GM19025 (cell line): ENCODE data around the gene CACNB2.
"Not testable (repeated sequence)": the region's sequence is repeated elsewhere in the genome, so short reads cannot be mapped to it uniquely, and the experiment has no call there.

ENCODE experiments used
- ATAC-seq: cut with Tn5 transposase; IDR thresholded peaks from one replicate; pipeline ENCODE4 v1.9.1; 2021; ENCODE audit warnings: mild to moderate bottlenecking, low read depth, moderate library complexity; ENCODE audit not compliant: unreplicated experiment

The CACNB2 gene

GRCh38 chr10:18545621-18546305 lies 405.5 kb downstream of the CACNB2 start:
- ATAC-seq: no peak

- ATAC-seq: no peak
Measured at GRCh38 chr10:18549105-18549504, 408.9 kb downstream of the CACNB2 start.

GRCh38 chr10:18551473-18551872 lies 411.2 kb downstream of the CACNB2 start:
- ATAC-seq: no peak

- ATAC-seq: no peak
Measured at GRCh38 chr10:18554479-18554878, 414.3 kb downstream of the CACNB2 start.

GRCh38 chr10:18556522-18557147 lies 416.4 kb downstream of the CACNB2 start:
- ATAC-seq: no peak

DNA sequence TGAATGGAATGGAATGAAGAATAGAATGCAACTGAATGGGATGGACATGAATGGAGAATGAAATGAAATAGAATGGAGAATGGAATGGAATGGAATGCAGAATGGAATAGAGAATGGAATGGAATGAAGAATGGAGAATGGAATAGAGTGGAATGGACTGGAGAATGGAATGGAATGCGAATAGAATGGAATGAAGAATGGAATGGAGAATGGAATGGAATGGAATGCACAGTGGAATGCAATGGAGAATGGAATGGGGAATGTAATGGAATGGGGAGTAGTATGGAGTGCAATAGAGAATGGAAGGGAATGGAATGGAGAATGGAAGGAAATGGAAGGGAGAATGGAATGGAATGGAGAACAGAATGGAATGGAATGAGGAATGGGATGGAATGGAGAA lies 417.7 kb downstream of the CACNB2 start:
- ATAC-seq: no peak

GRCh38 chr10:18561861-18562551 lies 421.8 kb downstream of the CACNB2 start:
- no peak for ATAC-seq

DNA sequence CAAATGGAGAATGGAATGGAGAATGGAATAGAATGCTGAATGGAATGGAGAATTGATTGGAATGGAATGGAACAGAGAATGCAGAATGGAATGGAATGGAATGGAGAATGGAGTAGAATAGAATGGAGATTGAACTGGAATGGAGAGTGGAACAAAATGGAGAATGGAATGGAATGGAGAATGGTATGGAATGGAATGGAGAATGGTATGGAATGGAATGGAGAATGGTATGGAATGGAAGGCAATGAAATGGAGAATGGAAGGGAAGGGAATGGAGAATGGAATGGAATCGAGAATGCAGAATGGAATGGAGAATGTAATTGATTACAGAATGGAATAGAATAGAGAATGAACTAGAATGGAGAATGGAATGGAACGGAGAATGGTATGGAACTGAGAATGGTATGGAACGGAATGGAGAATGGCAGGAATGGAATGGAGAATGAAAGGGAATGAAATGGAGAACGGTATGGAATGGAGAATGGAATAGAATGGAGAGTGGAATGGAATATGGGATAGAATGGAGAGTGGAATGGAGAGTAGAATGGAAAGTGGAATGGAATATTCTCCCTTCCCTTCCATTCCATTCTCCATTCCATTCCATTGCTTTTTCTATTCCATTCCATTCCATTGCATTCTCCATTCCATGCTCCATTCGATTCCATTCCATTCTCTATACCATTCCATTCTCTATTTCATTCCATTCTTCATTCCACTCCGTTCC lies 422.9 kb downstream of the CACNB2 start:
- ATAC-seq: no peak

GRCh38 chr10:18565006-18565405 lies 424.8 kb downstream of the CACNB2 start:
- no peak for ATAC-seq

DNA sequence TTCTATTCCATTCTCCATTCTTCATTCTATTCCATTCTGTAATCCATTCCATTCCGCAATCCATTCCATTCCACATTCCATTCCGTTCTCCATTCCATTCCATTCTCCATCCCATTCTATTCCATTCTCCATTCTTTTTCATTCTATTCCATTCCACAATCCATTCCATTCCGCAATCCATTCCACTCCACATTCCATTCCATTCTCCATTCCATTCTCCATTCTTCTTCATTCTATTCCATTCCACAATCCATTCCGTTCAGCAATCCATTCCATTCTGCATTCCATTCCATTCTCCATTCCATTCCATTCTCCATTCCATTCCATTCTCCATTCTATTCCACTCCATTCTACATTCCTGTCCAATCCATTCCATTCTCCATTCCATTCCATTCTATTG lies 426.0 kb downstream of the CACNB2 start:
- no peak for ATAC-seq

- ATAC-seq: no peak
Measured at GRCh38 chr10:18567343-18567856, 427.2 kb downstream of the CACNB2 start.

GRCh38 chr10:18570386-18570785 lies 430.2 kb downstream of the CACNB2 start:
- not testable (repeated sequence) for ATAC-seq

DNA sequence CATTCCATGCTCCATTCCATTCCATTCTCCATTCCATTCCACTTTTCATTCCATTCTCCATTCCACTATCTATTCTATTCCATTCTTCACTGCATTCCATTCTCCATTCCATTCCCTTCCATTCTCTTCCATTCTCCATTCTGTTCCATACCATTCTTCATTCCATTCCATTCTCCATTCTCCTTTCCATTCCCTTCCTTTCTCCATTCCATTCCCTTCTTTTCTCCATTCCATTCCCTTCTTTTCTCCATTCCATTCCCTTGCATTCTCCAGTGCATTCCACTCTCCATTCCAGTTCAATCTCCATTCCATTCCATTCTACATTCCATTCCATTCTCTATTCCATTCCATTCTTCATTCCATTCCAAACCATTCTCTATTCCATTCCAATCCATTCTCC lies 430.9 kb downstream of the CACNB2 start:
- no peak for ATAC-seq

GRCh38 chr10:18571780-18572179 lies 431.6 kb downstream of the CACNB2 start:
- no peak for ATAC-seq

DNA sequence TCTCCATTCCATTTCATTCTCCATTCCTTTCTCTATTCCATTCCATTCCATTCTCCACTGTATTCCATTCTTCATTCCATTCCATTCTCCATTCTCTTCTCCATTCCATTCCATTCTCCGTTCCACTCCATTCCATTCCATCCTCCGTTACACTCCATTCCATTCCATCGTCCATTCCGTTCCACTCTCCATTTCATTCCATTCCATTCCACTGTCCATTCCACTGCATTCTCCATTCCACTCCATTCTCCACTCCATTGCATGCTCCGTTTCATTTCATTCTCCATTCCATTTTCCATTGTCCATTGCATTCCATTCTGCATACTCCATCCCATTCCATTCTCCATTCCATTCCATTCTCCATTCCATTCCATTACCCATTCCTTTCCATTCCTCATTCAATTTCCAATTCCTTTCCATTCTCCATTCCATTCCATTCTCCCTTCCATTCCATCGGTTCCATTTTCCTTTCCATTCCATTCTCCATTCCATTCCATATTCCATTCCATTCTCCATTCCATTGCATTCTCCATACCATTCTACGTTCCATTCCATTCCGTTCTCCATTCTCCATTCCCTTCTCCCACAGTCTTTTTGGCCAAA lies 432.8 kb downstream of the CACNB2 start:
- no peak for ATAC-seq

DNA sequence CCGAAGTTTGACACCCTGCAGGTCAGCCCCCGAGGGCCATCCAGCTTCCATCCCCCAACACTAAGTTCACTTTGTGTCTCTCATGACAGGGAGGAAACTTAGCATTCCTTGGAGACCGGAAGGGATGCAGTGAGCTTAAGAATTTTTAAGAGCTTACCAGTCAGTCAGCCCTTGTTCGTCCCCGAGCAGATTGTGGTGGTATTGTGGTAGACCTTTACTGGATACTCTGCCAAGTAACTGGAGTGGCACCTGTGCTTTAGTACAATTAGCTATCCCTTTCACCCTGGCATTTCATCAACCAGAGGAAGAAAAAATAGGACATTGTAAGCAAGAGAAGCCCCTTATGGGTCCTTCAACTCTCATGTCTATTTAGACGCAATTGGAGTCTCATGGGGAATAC lies 436.4 kb downstream of the CACNB2 start:
- ATAC-seq: no peak

GRCh38 chr10:18577823-18578685 lies 437.8 kb downstream of the CACNB2 start:
- ATAC-seq: no peak

GRCh38 chr10:18582803-18583202 lies 442.6 kb downstream of the CACNB2 start:
- no peak for ATAC-seq

DNA sequence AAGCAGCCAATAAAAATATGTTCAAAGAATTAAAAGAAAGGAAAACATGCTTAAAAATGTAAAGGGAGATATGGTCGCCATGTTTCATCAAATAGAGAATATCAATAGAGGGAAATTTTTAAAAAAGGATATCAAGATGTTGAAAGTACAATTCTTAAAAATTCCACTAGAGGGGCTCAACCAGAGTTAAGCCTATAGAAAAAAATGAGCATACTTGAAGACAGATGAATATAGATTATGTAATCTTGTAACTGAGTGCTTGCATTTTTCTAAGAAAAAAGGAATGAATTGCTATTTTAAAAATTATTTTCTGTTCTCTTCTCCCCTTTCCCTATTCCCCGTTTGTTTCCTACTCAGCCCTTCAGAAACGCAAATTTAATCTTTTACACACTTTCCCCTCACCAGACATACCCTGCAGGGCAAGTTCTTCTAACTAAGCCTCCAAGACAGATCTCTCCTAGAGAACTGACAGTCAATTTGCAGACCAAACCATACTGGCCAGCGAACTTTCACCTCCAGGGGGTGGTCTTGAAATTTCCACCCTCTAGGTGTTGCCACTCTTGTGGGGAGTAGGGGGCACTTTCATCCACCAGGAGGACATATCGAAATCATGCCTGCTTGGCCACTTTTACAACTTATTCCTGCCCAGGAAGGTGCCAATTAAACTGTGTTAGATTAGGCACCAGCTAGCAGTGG lies 443.5 kb downstream of the CACNB2 start:
- no peak for ATAC-seq
